GM19351 (cell line): ENCODE data around the gene CEP128.
A peak's percentile ranks its signal among the peaks of the same experiment; 100 is the strongest.
"Not testable (repeated sequence)": the region's sequence is repeated elsewhere in the genome, so short reads cannot be mapped to it uniquely, and the experiment has no call there.

Source experiments
- ATAC-seq: cut with Tn5 transposase; IDR thresholded peaks from one replicate; pipeline ENCODE4 v1.9.1; 2021; ENCODE audit warnings: mild to moderate bottlenecking, moderate library complexity; ENCODE audit not compliant: unreplicated experiment

The CEP128 gene

GRCh38 chr14:80954687-80955299 lies 13.3 kb upstream of the CEP128 start:
- peak; percentile 26 for ATAC-seq

GRCh38 chr14:80953211-80953610 lies 11.7 kb upstream of the CEP128 start:
- ATAC-seq: not testable (repeated sequence)

- no peak for ATAC-seq
These were observed 10.0 kb upstream of the CEP128 start for GRCh38 chr14:80951491-80951890.

- no peak for ATAC-seq
These were observed 6.8 kb upstream of the CEP128 start for GRCh38 chr14:80948291-80948690.

- ATAC-seq: no peak
These were observed 5.3 kb upstream of the CEP128 start for GRCh38 chr14:80946797-80947196.

GRCh38 chr14:80946187-80946586 lies 4.6 kb upstream of the CEP128 start:
- no peak for ATAC-seq

- ATAC-seq: no peak
These were observed 3.5 kb upstream of the CEP128 start for GRCh38 chr14:80944861-80945617.

- ATAC-seq: peak; percentile 12
These were observed 658 bp upstream of the CEP128 start for GRCh38 chr14:80942191-80942600.

- ATAC-seq: no peak
These were observed 1.4 kb downstream of the CEP128 start for GRCh38 chr14:80940146-80940545.

- ATAC-seq: no peak
These were observed 7.9 kb downstream of the CEP128 start for GRCh38 chr14:80933686-80934085.

- no peak for ATAC-seq
These were observed 8.3 kb downstream of the CEP128 start for GRCh38 chr14:80933282-80933681.

GRCh38 chr14:80930836-80931389 lies 10.6 kb downstream of the CEP128 start:
- ATAC-seq: peak; percentile 96

- no peak for ATAC-seq
These were observed 11.4 kb downstream of the CEP128 start for GRCh38 chr14:80930095-80930494.

GRCh38 chr14:80927083-80927989 lies 14.2 kb downstream of the CEP128 start:
- no peak for ATAC-seq

- ATAC-seq: no peak
These were observed 15.0 kb downstream of the CEP128 start for GRCh38 chr14:80926397-80927082.

GRCh38 chr14:80924365-80925103 lies 17.0 kb downstream of the CEP128 start:
- no peak for ATAC-seq

- no peak for ATAC-seq
These were observed 18.2 kb downstream of the CEP128 start for GRCh38 chr14:80923368-80923767.

- no peak for ATAC-seq
These were observed 21.9 kb downstream of the CEP128 start for GRCh38 chr14:80919622-80920021.

- ATAC-seq: not testable (repeated sequence)
These were observed 29.5 kb downstream of the CEP128 start for GRCh38 chr14:80912013-80912412.

GRCh38 chr14:80906946-80907345 lies 34.6 kb downstream of the CEP128 start:
- no peak for ATAC-seq
